Retina (tissue), 1 donor: Measurements from ENCODE around the gene EFCAB8.
"Not testable (repeated sequence)": the region's sequence is repeated elsewhere in the genome, so short reads cannot be mapped to it uniquely, and the experiment has no call there.

ENCODE experiments used
- DNase-seq: peaks from one replicate; pipeline ENCODE4 v3.0.0-alpha.2; 2016

The EFCAB8 gene

GRCh38 chr20:32888636-32889035, 29.9 kb downstream of the EFCAB8 start:
- DNase-seq = no peak

- no peak for DNase-seq
Observed at GRCh38 chr20:32889281-32889680, 30.6 kb downstream of the EFCAB8 start.

- DNase-seq = no peak
Observed at GRCh38 chr20:32891491-32891890, 32.8 kb downstream of the EFCAB8 start.

DNA sequence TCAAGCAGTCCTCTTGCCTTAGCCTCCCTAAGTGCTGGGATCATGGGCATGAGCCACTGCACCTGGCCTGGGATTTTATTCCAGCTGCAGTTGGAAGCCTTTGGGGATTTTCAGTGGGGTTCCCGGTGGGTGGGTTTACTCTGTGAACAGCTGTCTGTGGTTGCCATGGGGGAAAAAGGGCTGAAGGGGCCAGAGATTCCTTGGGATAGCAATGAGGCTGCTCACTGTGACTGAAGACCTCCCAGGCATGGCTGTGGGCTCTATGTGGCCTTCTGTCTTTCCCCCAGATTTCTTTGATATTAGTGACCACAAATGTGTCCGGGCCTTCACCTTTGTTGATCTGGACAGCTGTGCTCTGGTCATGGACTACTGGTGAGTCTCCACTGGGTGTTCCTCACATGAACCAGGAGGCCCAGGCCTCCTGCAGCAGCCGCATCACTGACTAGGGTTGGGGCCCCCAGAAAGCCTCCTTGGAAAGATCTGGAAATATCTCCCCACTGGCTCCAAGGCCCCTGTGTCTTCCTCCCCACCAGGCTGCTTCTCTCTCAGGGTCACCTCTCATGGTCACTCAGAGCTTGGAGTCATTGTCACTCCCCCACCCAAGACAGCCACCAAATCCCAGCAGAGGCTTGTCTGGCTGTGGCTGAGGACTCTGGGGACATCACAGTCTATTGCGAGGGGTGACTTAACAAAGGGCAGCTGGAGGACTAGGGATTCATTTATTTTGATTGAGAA, 33.4 kb downstream of the EFCAB8 start:
- DNase-seq = no peak

GRCh38 chr20:32893263-32894025, 34.7 kb downstream of the EFCAB8 start:
- DNase-seq = no peak

GRCh38 chr20:32894026-32894483, 35.3 kb downstream of the EFCAB8 start:
- peak; percentile 27 for DNase-seq

GRCh38 chr20:32894711-32895355, 36.1 kb downstream of the EFCAB8 start:
- no peak for DNase-seq

GRCh38 chr20:32896521-32897280, 38.0 kb downstream of the EFCAB8 start:
- no peak for DNase-seq

GRCh38 chr20:32898729-32899128, 40.0 kb downstream of the EFCAB8 start:
- DNase-seq = no peak

DNA sequence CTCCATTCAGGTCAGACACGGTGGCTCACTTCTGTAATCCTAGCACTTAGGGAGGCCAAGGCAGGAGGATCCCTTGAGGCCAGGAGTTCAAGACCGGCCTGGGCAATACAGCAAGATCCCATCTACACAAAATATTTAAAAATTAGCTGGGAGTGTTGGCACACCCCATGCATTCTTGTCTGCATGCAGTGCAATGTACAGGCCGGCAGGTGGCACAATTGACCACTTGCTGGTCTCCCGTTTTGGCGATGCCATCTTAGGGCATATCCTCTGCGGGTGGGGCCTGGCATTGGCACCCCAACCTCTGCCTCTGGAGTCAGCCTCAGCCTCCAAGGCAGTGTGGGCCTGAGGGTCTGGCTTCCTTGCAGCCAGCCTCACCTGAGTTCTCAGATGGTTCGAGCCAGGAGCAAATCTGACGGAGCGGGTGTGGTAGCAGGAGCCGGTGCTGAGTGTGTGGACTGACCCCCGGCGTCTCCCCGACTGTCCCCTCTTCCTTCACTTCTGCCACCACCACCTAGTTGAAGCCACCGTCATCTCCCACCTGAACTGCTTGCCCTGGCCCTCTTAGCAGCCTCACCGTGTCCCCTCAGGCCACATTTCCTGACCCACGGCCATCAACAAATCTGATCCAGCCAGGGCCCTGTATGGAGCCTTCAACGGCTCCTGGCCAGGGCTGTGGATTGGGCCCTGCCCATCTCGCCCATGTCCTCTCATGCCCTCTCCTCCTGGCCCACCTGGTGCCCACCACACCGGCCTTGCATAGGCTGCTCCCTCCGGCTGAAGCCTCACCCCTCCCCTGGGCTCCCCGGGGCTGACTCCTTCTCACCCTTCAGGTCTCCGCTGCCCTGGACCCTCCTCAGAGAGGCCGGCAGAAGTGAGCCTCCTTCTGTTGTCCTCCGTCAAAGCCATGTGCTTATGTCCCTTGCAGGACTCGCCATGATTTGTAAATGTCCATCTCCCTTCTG, 44.0 kb downstream of the EFCAB8 start:
- peak; percentile 68 for DNase-seq

DNA sequence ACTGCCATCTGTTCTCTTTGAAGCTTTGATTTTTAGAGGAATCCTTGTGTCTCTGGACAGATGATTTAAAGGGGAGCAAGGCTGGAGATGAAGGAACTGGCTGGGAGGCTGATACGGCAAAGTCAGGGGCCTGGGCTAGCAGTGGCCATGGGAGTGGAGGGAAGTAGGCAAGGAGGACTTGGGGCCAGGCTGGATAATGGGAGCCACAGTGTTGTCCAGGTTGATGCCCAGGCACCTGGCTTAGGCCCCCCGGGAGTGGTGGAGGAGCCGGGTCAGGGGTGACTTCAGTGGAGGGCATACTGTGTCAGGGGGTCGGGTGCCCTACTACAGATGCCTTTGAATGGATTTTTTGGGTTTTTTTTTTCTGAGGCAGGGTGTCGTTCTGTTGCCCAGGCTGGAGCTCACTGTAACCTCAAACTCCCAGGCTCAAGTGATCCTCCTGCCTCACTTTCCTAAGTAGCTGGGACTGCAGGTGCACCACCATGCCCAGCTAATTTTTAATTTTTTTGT, 45.0 kb downstream of the EFCAB8 start:
- DNase-seq = no peak

DNA sequence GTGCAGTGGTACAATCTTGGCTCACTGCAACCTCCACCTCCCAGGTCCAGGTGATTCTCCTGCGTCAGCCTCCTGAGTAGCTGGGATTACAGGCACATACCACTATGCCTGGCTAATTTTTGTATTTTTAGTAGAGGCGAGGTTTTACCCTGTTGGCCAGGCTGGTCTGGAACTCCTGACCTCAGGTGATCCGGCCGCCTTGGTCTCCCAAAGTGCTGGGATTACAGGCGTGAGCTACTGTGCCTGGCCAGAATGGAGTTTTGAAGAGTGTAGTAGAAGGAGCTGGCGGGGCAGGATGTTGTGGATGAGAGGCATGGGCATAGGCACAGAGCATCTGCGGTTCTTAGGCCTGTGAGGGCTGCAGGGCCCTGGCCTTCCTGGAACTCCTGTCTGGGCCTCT, 46.0 kb downstream of the EFCAB8 start:
- not testable (repeated sequence) for DNase-seq

GRCh38 chr20:32906200-32906599, 47.5 kb downstream of the EFCAB8 start:
- no peak for DNase-seq

- DNase-seq = no peak
Observed at GRCh38 chr20:32906871-32907495, 48.3 kb downstream of the EFCAB8 start.

- DNase-seq = no peak
Observed at GRCh38 chr20:32907886-32908285, 49.2 kb downstream of the EFCAB8 start.

DNA sequence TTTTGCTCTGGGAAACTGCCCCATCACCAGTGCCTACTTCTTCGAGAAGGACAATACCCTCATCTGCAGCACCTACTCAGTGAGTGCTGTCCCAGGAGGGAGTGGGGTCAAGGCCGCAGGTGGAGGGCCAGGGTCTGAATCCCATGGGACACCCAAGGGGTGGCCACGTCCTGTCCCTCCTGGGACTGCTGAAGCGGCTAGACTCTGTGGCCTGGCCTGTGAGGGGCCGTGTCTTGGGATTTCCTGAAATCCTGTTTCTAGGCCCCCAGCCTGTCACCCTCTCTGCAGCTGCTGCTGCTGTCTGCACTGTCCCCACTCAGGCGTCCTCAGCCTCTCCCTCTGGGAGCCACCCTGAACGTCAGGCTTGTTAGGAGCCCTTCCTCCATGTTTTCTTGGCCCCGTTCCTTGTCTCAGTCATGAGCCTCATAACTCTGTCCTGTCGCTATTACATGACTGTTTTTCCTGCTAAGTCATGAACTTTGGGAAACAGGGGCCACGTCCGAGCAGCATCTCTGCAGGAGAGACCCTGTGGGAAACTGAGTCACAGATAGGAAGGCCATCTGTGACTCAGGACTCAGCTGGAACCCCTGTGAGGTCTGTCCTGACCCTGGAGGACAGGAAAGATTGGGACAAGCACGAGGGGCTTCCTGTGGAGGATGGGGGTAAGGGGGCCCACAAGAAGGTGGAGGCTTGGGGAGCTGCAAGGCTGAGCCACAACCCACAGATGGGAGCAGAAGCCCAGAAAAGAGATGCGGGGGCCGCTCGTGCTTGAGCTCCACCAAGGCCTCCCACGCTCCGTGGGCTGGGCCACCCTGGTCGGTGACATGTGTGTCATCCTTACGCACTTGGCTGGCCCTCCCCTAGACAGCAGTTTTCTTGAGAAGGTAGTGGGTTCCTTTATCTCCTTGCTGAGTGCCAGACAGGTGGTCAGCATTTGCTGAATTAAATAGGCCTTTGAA, 49.9 kb downstream of the EFCAB8 start:
- DNase-seq = no peak

DNA sequence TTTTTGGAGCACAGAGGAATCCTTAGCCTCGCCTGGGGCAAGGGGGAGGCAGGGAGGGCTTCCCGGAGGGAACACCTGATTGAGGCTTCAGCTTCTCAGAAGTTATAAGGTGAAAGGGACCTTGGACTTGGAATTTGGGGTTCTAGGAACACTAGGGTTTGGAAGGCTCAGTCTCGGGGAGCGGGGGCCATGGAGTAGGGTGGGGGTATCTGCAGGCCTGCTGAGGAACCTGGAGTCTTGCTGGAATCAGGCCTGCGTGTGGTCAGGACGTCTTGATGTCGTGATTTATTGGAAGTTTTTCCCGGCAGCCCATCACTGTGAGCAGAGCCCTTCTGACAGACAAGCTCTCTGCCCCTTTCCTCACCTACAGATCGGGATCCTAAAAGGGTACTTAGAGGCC, 50.7 kb downstream of the EFCAB8 start:
- DNase-seq = no peak

DNA sequence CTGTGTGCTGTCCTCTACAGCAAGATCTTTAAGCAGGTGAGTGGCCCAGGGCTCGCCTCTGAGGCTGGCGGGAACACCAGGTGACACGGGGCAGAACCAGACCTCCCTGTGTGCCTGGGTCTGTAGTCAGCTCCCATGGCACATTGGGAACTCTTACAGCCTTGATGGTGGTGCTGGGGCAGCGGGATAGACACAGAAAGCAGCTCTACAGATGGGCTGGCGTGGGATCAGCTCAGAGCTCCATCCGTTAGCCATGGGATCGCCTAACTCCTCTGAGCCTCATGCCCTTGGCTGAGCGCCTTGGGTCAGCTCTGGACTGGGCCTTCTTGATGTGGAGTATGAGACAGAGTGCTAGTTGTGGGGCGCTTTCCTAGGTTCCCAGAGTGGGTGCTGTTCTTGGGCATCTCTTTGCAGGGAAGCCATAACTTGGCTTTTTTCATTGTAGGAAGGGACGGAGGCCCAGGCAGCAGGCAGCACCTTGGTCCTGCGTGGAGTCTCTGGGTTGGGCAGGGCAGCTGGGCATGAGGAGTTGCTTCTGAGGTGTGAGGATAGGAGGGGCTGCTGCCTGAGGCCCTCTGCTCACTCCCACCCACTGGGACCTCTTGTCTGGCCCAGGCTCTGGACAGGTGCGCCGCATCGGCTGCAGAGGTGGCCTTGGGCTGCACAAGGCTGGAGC, 51.3 kb downstream of the EFCAB8 start:
- DNase-seq = no peak

DNA sequence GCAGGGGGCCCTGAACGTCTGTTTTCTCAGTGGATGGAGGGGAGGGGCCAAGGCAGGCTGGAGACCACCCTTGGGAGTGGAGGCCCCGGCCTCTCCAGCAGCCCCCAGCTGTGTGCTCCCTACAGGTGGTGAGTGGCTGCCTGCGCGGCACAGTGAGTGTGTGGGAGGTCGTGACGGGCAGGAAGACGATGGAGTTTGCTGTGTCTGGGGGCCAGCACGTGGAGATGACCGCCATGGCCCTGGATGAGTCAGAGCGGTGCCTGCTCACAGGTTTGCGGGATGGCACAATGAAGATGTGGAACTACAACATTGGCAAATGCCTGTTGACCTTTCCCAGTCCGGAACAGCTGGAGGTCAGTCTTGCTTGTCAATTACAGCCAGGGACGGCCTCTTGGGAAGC, 52.6 kb downstream of the EFCAB8 start:
- no peak for DNase-seq
